Head of caudate nucleus (tissue), 42 donors: ENCODE results near the gene PGGT1B.

ENCODE experiments used
- DNase-seq, 42 donors: peaks; one replicate each; pipeline versions ENCODE4 v3.0.0 to v3.0.0-alpha.2; 2020 to 2021; ENCODE audit warnings: mixed read lengths in 7 of 42
- intact Hi-C: fragments of 100-400 bp; cut with DNase I; formaldehyde crosslinking; loops from one replicate; pipeline ENCODE4 v1.15.0; 2022

The PGGT1B gene

GRCh38 chr5:115191474-115192031, 71.1 kb downstream of the PGGT1B start:
- no peak for DNase-seq
- intact Hi-C loops, result no loop called here

GRCh38 chr5:115190388-115190787, 72.3 kb downstream of the PGGT1B start:
- DNase-seq, result no peak
- intact Hi-C loops, result no loop called here

GRCh38 chr5:115189866-115190265, 72.8 kb downstream of the PGGT1B start:
- intact Hi-C loops, result no loop called here
- DNase-seq, result no peak

- DNase-seq, result no peak
- intact Hi-C loops, result no loop called here
Measured at GRCh38 chr5:115186794-115187193, 75.9 kb downstream of the PGGT1B start.

- intact Hi-C loops, result no loop called here
Measured at GRCh38 chr5:115184770-115185169, 77.9 kb downstream of the PGGT1B start.

GRCh38 chr5:115181757-115182156, 80.9 kb downstream of the PGGT1B start:
- no peak for DNase-seq
- intact Hi-C loops, result no loop called here

More at GRCh38 chr5:115184770-115185169, 77.9 kb downstream of the PGGT1B start:
- DNase-seq, result no peak

GRCh38 chr5:115180165-115180709, 82.4 kb downstream of the PGGT1B start:
- DNase-seq, result peak in 25 of 42 donors; percentile 10 to 57 (median 35)

GRCh38 chr5:115179394-115180164, 83.1 kb downstream of the PGGT1B start:
- intact Hi-C loops, result no loop called here
- DNase-seq, result peak in 5 of 42 donors; percentile 2 to 26 (median 18)

More at GRCh38 chr5:115180165-115180709, 82.4 kb downstream of the PGGT1B start:
- intact Hi-C loops, result no loop called here

GRCh38 chr5:115179030-115179393, 83.7 kb downstream of the PGGT1B start:
- intact Hi-C loops, result no loop called here
- peak in 1 of 42 donors; percentile 13 for DNase-seq

- intact Hi-C loops, result no loop called here
- DNase-seq, result peak in 9 of 42 donors; percentile 9 to 45 (median 19)
Measured at GRCh38 chr5:115170929-115171510, 91.7 kb downstream of the PGGT1B start.

GRCh38 chr5:115170134-115170928, 92.3 kb downstream of the PGGT1B start:
- peak in 24 of 42 donors; percentile 6 to 52 (median 32) for DNase-seq
- intact Hi-C loops, result no loop called here

- intact Hi-C loops, result no loop called here
- peak; percentile 85 to 97 (median 94) for DNase-seq
Measured at GRCh38 chr5:115169487-115170133, 93.1 kb downstream of the PGGT1B start, which contains the start of gene TRIM36. Gene TRIM36 (minus strand): TSS chr5:115169908. CDS start chr5:115169634, 274 bp downstream.

GRCh38 chr5:115168829-115169486, 93.7 kb downstream of the PGGT1B start:
- intact Hi-C loops, result no loop called here

GRCh38 chr5:115166744-115167393, 95.8 kb downstream of the PGGT1B start:
- intact Hi-C loops, result no loop called here
- DNase-seq, result no peak

More at GRCh38 chr5:115168829-115169486, 93.7 kb downstream of the PGGT1B start:
- peak in 16 of 42 donors; percentile 3 to 62 (median 41) for DNase-seq

GRCh38 chr5:115165790-115166189, 96.9 kb downstream of the PGGT1B start:
- intact Hi-C loops, result no loop called here
- DNase-seq, result no peak

- intact Hi-C loops, result no loop called here
- DNase-seq, result no peak
Measured at GRCh38 chr5:115160975-115161475, 101.7 kb downstream of the PGGT1B start.
